A673 (cell line): Measurements from ENCODE around the gene SFSWAP. TPM values are rescaled to one million over a fixed set of nuclear protein-coding genes. Genes with fewer than 3 reads are reported as not detected.

ENCODE experiments used
- BruUV-seq: library from RNA; stranded (reverse); fragments of 400-500 nt; replicated peaks from 2 replicates; lab custom pipeline; 2021; lab: Mats Ljungman, UMichigan
- CTCF ChIA-PET: fragments of 300-600 bp; sonication (Branson Sonifier 250); formaldehyde crosslinking; loops from one replicate; lab custom pipeline; 2022; ENCODE audit warnings: antibody characterized with exemption; lab: Charles Lee
- POLR2A ChIA-PET: fragments of 300-600 bp; sonication (Branson Sonifier 250); formaldehyde crosslinking; loops from one replicate; lab custom pipeline; 2022; ENCODE audit warnings: antibody characterized with exemption; ENCODE audit not compliant: low non-redundant PET; lab: Charles Lee
- DNase-seq: peaks from one replicate; pipeline ENCODE4 v3.0.0-alpha.2; 2015; ENCODE audit warnings: low spot score
- H3K27ac ChIP-seq: fragments of 200-600 bp; sonication (generic); 2 replicates; pipeline ENCODE4 v1.5.1; 2016; ENCODE audit warnings: mixed run types, low read depth, mild to moderate bottlenecking, mixed read lengths, antibody characterized with exemption, low read length; ENCODE audit not compliant: poor library complexity, severe bottlenecking
- H3K27me3 ChIP-seq: fragments of 200-600 bp; sonication (generic); replicated peaks from 2 replicates; pipeline ENCODE4 v1.6.1; 2017; ENCODE audit warnings: mixed run types, low read depth, mild to moderate bottlenecking, mixed read lengths, antibody characterized with exemption, low read length; ENCODE audit not compliant: insufficient read depth, poor library complexity
- H3K36me3 ChIP-seq: fragments of 200-600 bp; sonication (generic); 2 replicates; pipeline ENCODE4 v1.6.1; 2016; ENCODE audit warnings: mixed run types, mild to moderate bottlenecking, mixed read lengths, antibody characterized with exemption, low read length; ENCODE audit not compliant: insufficient read depth, poor library complexity, severe bottlenecking
- H3K4me1 ChIP-seq: fragments of 200-600 bp; sonication (generic); 2 replicates; pipeline ENCODE4 v1.6.1; 2017; ENCODE audit warnings: mixed run types, mild to moderate bottlenecking, mixed read lengths, antibody characterized with exemption, low read length; ENCODE audit not compliant: insufficient read depth, poor library complexity, severe bottlenecking
- H3K4me3 ChIP-seq: fragments of 200-600 bp; sonication (generic); 2 replicates; pipeline ENCODE4 v1.5.1; 2016; ENCODE audit warnings: low read depth, mixed run types, mild to moderate bottlenecking, mixed read lengths, low read length; ENCODE audit not compliant: poor library complexity, severe bottlenecking
- H3K9me3 ChIP-seq: fragments of 200-600 bp; sonication (generic); 2 replicates; pipeline ENCODE4 v1.6.1; 2016; ENCODE audit warnings: mixed run types, low read depth, mild to moderate bottlenecking, mixed read lengths, antibody characterized with exemption, low read length; ENCODE audit not compliant: poor library complexity, severe bottlenecking
- CTCF ChIP-seq: fragments of 300-800, 200-600 bp; sonication (generic); conservative IDR thresholded peaks from 2 replicates; pipeline ENCODE4 v1.5.1; 2017; ENCODE audit warnings: low read depth, mild to moderate bottlenecking, antibody characterized with exemption, low read length, moderate library complexity, mixed read lengths
- EZH2 ChIP-seq: fragments of 200-600 bp; sonication (generic); IDR thresholded peaks from 2 replicates; pipeline ENCODE4 v1.6.1; 2017; ENCODE audit warnings: borderline replicate concordance, low read depth, mild to moderate bottlenecking, mixed read lengths, antibody characterized with exemption, low read length; ENCODE audit not compliant: poor library complexity, severe bottlenecking
- intact Hi-C: fragments of 100-400 bp; cut with micrococcal nuclease; formaldehyde crosslinking; loops from one replicate; pipeline ENCODE4 v1.10.0; 2022; ENCODE audit not compliant: unreplicated experiment
- total RNA-seq: library from RNA; stranded (reverse); gene quantifications from 2 replicates; pipeline ENCODE4 v1.2.3, GENCODE V29; 2021

SFSWAP gene
- total RNA-seq, 1 experiment from 2014 or later, result 66.4 TPM

GRCh38 chr12:131728720-131729119, 17.8 kb downstream of the SFSWAP start:
- Histone ChIP-seq H3K9me3 (no peaks in the 10 kb centered on the region), H3K4me3 (no peak overlapping the region), H3K4me1 (no peaks in the 10 kb centered on the region), H3K27ac (no peak overlapping the region), H3K36me3 (peaks cover 77% of the 10 kb centered on the region), H3K27me3 (no peaks in the 10 kb centered on the region)
- intact Hi-C loops, result no loop called here
- TF ChIP-seq EZH2 (no peak), CTCF (no peak)
- BruUV-seq, result no TSS peak
- ChIA-PET POLR2A (no interaction called here), CTCF (no interaction called here)
- no peak for DNase-seq

- POLR2A ChIA-PET, result interaction anchor here (0.6 kb wide), 1 partner anchor 26 kb away, joined by 3 read pairs; no protein-coding TSS in a partner anchor
- TF ChIP-seq CTCF (no peak), EZH2 (no peak)
- no peaks in the 10 kb centered on the region for H3K27me3 ChIP-seq
- no peaks in the 10 kb centered on the region for H3K4me1 ChIP-seq
- H3K4me3 ChIP-seq, result no peak overlapping the region
- DNase-seq, result no peak
- CTCF ChIA-PET, result no interaction called here
- peaks cover 81% of the 10 kb centered on the region for H3K36me3 ChIP-seq
- BruUV-seq, result no TSS peak
- intact Hi-C loops, result no loop called here
- H3K9me3 ChIP-seq, result no peaks in the 10 kb centered on the region
- no peak overlapping the region for H3K27ac ChIP-seq
These were observed 18.5 kb downstream of the SFSWAP start for GRCh38 chr12:131729254-131729955.

- H3K36me3 ChIP-seq, result peaks cover 66% of the 10 kb centered on the region
- no TSS peak for BruUV-seq
- intact Hi-C loops, result no loop called here
- no peaks in the 10 kb centered on the region for H3K9me3 ChIP-seq
- ChIA-PET CTCF (no interaction called here), POLR2A (no interaction called here)
- H3K4me1 ChIP-seq, result no peaks in the 10 kb centered on the region
- no peak for TF ChIP-seq CTCF
- TF ChIP-seq EZH2, result no peak
- no peaks in the 10 kb centered on the region for H3K27me3 ChIP-seq
- no peak overlapping the region for H3K27ac ChIP-seq
- H3K4me3 ChIP-seq, result no peak overlapping the region
- DNase-seq, result no peak
These were observed 22.2 kb downstream of the SFSWAP start for GRCh38 chr12:131732996-131733615.
